Activated T-helper 1 cell treated with Interleukin-2 at 50 U/mL for 16 hours (primary cell): Measurements from ENCODE around the gene TBCEL.
"Not testable (repeated sequence)": the region's sequence is repeated elsewhere in the genome, so short reads cannot be mapped to it uniquely, and the experiment has no call there.

Source experiments
- DNase-seq: peaks from one replicate; pipeline ENCODE4 v3.0.0-alpha.2; 2020; ENCODE audit warnings: low read depth

The TBCEL gene

GRCh38 chr11:121106812-121107211 is 82.9 kb downstream of the TBCEL start:
- DNase-seq, result no peak

- no peak for DNase-seq
These were observed 84.5 kb downstream of the TBCEL start for GRCh38 chr11:121108413-121108812.

GRCh38 chr11:121109471-121109870 is 85.6 kb downstream of the TBCEL start:
- DNase-seq, result no peak

GRCh38 chr11:121109916-121110586 is 86.1 kb downstream of the TBCEL start:
- no peak for DNase-seq

- DNase-seq, result no peak
These were observed 87.2 kb downstream of the TBCEL start for GRCh38 chr11:121110871-121111724.

- DNase-seq, result no peak
These were observed 88.9 kb downstream of the TBCEL start for GRCh38 chr11:121112498-121113455.

- no peak for DNase-seq
These were observed 89.7 kb downstream of the TBCEL start for GRCh38 chr11:121113611-121114010.

- not testable (repeated sequence) for DNase-seq
These were observed 91.1 kb downstream of the TBCEL start for GRCh38 chr11:121115024-121115423.

- DNase-seq, result no peak
These were observed 93.9 kb downstream of the TBCEL start for GRCh38 chr11:121117788-121118187.

- DNase-seq, result no peak
These were observed 95.5 kb downstream of the TBCEL start for GRCh38 chr11:121119440-121119839.

GRCh38 chr11:121122328-121122727 is 98.4 kb downstream of the TBCEL start:
- DNase-seq, result no peak

- DNase-seq, result no peak
These were observed 99.7 kb downstream of the TBCEL start for GRCh38 chr11:121123496-121124069.

GRCh38 chr11:121127809-121128208 is 103.9 kb downstream of the TBCEL start:
- DNase-seq, result no peak

- DNase-seq, result no peak
These were observed 105.7 kb downstream of the TBCEL start for GRCh38 chr11:121129362-121130340.

- no peak for DNase-seq
These were observed 107.8 kb downstream of the TBCEL start for GRCh38 chr11:121131656-121132055.

GRCh38 chr11:121132211-121132976 is 108.5 kb downstream of the TBCEL start:
- DNase-seq, result no peak

GRCh38 chr11:121134741-121135312 is 110.9 kb downstream of the TBCEL start:
- no peak for DNase-seq

- DNase-seq, result no peak
These were observed 113.1 kb downstream of the TBCEL start for GRCh38 chr11:121137005-121137404.

- no peak for DNase-seq
These were observed 114.4 kb downstream of the TBCEL start for GRCh38 chr11:121138259-121138658.

GRCh38 chr11:121140369-121140768 is 116.5 kb downstream of the TBCEL start:
- DNase-seq, result no peak
